Body of pancreas (tissue), 4 donors: Measurements from ENCODE around the gene SLAMF9. TPM values are rescaled to one million over a fixed set of nuclear protein-coding genes. Genes with fewer than 3 reads are reported as not detected.
"Not testable (repeated sequence)": the region's sequence is repeated elsewhere in the genome, so short reads cannot be mapped to it uniquely, and the experiment has no call there.

Experiments
- ATAC-seq: fragments of 150-250 bp; one replicate; pipeline ENCODE4 v1.9.1; 2016
- DNase-seq, 4 donors: peaks; one replicate each; pipeline ENCODE4 v3.0.0-alpha.2; 2019
- H3K27ac ChIP-seq, 4 donors: fragments of 200-600 bp; sonication (generic); 1 replicate in 3 of 4; 2 replicates in 1 of 4; pipeline versions ENCODE4 v1.5.1 to v1.6.1; 2016 to 2019; ENCODE audit warnings: mild to moderate bottlenecking in 1 of 4, mixed read lengths in 1 of 4, moderate library complexity in 1 of 4
- H3K27me3 ChIP-seq, 2 donors: fragments of 200-600 bp; sonication (generic); one replicate each; pipeline ENCODE4 v1.6.0; 2016; ENCODE audit warnings: mild to moderate bottlenecking in 1 of 2
- H3K36me3 ChIP-seq, 2 donors: fragments of 200-600 bp; sonication (generic); replicated peaks in 1 of 2; 2 replicates each; pipeline ENCODE4 v1.5.1; 2016; ENCODE audit warnings: low read depth in 2 of 2; ENCODE audit not compliant: insufficient read depth in 1 of 2
- H3K4me1 ChIP-seq: fragments of 200-600 bp; sonication (generic); one replicate; pipeline ENCODE4 v1.6.0; 2016
- H3K4me3 ChIP-seq, 2 donors: fragments of 200-600 bp; sonication (generic); 1 replicate in 1 of 2; 2 replicates in 1 of 2; pipeline ENCODE4 v1.5.1; 2016 to 2019
- H3K9me3 ChIP-seq, 3 donors: fragments of 200-600 bp; sonication (generic); 1 replicate in 2 of 3; 2 replicates in 1 of 3; pipeline ENCODE4 v1.5.1; 2016
- POLR2A ChIP-seq, 3 donors: fragments of 450-650 bp; IDR thresholded peaks; one replicate each; pipeline ENCODE4 v1.6.1; 2016; ENCODE audit warnings: antibody characterized with exemption in 3 of 3, mild to moderate bottlenecking in 2 of 3
- WGBS, 2 donors: methylation state at CpG; one replicate each; pipeline ENCODE4 v1.1.5; 2017; 5-methylcytosine and 5-hydroxymethylcytosine counted together
- intact Hi-C: fragments of 100-400 bp; cut with DNase I; formaldehyde crosslinking; loops from one replicate; pipeline ENCODE4 v1.15.1; 2023
- total RNA-seq, 2 donors: library from RNA; depleted of rRNA; stranded (reverse); fragments of >200 nt; gene quantifications; one replicate each; pipeline ENCODE4 v1.1.0, GENCODE V29; 2016
- TF ChIP-seq, protein P1 (sequence below), 7 experiments: fragments of 450-650 bp in 4 of 7; fragments of 200-600 bp in 3 of 7; sonication (generic) in 3 of 7; IDR thresholded peaks; one replicate each; pipeline ENCODE4 v1.5.1; 2016 to 2019; ENCODE audit warnings: antibody characterized with exemption in 7 of 7

Gene SLAMF9
- total RNA-seq, 2 donors from 2014 or later: not detected

DNA sequence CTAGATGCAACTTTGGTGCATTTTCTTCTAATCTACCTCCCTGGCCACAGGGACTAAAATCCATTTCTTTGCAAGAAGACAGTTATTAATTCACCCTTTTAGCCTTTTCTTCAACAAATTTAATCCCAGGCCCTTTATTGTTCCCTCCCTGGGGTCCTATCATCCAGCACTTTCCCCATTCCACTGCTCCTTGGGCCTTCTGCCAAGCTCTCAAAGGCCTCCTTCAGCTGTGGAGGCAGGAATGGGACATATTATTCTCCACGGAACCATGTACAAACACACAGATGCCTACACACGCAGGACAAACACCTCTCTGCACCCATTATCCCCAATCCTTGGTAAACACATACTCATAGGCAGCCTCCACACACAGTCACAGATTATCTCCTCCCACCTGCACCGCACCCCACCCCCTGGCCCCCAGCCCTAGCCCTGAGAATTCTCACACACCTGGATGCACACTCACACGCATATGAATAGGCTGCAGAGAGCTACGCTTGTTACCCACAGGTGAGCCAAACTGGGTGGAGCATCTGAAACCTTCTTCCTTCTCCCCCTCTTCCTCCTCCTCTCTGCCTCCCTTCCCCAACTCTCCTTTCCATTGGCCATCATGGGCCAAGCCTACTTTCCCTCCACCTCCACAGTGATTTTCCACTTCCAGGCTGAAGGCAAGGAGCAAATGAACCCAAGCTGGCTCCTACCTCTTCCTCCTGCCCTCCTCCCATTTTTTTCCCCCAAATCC is 40.4 kb downstream of the SLAMF9 start:
- WGBS, 2 donors: 37 to 39% methylated on average over 5 of the region's 5 CpGs
- peaks cover under 1 to 5% of the 10 kb centered on the region in 2 donors for H3K36me3 ChIP-seq
- H3K4me1 ChIP-seq: peaks cover 75% of the 10 kb centered on the region
- DNase-seq (peak; percentile 61 to 86 (median 81)), ATAC-seq (peak; percentile 55)
- H3K27ac ChIP-seq: peak overlapping the region; percentile 53 to 79 (median 67)
- intact Hi-C loops: no loop called here
- no peaks in the 10 kb centered on the region for H3K9me3 ChIP-seq
- peak in 1 of 3 donors; percentile 14 for TF ChIP-seq POLR2A (IDR thresholded peaks at IDR 0.05)
- TF ChIP-seq, protein P1, sequence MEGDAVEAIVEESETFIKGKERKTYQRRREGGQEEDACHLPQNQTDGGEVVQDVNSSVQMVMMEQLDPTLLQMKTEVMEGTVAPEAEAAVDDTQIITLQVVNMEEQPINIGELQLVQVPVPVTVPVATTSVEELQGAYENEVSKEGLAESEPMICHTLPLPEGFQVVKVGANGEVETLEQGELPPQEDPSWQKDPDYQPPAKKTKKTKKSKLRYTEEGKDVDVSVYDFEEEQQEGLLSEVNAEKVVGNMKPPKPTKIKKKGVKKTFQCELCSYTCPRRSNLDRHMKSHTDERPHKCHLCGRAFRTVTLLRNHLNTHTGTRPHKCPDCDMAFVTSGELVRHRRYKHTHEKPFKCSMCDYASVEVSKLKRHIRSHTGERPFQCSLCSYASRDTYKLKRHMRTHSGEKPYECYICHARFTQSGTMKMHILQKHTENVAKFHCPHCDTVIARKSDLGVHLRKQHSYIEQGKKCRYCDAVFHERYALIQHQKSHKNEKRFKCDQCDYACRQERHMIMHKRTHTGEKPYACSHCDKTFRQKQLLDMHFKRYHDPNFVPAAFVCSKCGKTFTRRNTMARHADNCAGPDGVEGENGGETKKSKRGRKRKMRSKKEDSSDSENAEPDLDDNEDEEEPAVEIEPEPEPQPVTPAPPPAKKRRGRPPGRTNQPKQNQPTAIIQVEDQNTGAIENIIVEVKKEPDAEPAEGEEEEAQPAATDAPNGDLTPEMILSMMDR (IDR thresholded peaks at IDR 0.05): no peak
- H3K4me3 ChIP-seq: no peak overlapping the region
- H3K27me3 ChIP-seq: no peaks in the 10 kb centered on the region

DNA sequence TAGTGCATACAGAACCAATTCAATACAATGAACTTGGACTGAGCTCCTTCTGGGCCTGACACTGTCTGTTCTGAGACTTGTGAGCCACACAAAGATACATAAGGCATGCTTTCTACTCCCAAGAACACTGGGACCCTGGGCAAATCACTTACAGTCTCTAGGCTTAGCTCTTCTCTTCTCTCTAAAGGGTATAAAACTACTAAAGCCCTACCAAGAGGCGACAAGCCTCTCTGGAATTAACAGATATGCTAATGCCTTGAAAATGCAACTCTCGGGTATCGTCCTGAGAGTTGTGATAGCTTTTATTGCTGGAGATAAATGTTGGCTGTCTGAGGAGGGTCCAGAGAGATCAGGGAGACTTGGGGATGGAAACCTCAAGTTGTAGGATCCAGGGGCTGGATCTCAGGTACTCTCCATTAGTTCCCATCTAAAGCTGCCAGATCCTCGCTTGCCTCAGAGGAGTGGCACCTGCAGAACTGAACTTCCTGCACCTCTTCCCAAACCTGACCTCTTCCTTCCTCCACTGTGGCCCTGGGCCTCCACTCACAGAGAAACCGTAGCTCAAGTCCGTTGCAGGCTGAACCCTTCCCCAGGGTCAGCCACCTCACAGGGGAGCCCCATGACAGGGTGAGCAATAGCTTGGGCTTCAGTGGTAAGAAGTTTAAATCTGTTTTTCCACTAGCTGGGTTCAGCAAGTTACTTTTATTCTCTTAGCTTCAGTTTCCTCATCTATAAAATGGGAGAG is 42.5 kb downstream of the SLAMF9 start:
- H3K4me3 ChIP-seq: no peak overlapping the region
- no peak for TF ChIP-seq POLR2A (IDR thresholded peaks at IDR 0.05)
- TF ChIP-seq, protein P1 (IDR thresholded peaks at IDR 0.05): no peak
- H3K36me3 ChIP-seq: no peaks in the 10 kb centered on the region
- H3K9me3 ChIP-seq: no peaks in the 10 kb centered on the region
- H3K4me1 ChIP-seq: peaks cover 62% of the 10 kb centered on the region
- H3K27me3 ChIP-seq: no peaks in the 10 kb centered on the region
- WGBS, 2 donors: 52 to 81% methylated on average over 6 of the region's 6 CpGs
- H3K27ac ChIP-seq: peak overlapping the region in 3 of 4 donors; percentile 56 to 77 (median 73)
- intact Hi-C loops: no loop called here
- DNase-seq: no peak
- no peak for ATAC-seq

DNA sequence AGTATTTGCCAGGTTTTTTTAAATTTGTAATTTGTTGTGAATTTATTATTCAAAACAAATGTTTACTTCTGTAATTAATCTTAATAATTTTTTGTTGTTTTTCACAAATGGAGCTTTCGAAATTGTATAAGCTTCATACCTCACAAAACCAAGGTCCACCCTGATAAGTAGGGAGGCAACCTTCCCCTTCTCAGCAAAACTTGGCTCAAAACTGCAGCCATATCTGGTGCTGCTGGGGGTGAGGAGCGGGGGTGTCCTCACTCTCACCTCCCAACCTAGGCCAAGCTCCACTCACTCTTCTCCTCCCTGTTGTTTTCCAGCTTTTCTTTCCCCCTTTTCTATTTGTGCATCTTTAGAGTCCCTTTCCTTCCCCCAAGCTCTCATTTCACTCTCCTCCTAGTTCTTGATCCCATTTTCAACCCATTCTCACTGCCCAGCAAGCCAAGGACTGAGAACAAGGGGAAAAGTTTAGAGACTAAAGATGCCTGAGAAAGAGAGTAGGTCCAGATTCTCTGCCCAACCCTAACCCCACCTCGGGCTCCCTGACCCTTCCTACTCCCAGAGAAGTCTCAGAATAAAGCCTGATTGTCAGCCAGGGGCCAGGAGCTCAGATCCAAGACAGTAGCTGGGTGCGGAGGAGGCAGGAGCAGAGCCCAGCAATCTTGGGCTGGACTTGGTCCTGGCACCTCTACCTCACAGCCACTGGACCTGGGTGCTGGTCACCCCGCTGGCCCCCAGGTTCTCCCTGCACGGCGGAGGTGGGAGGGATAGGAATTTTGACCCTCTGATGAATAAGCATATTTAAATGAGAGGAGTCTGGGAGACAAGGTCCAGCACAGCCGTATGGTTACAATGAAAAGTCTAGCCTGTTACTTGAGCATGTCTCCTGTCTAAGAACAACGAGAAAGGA is 45.8 kb downstream of the SLAMF9 start:
- H3K9me3 ChIP-seq: no peaks in the 10 kb centered on the region
- WGBS, 2 donors: 59 to 68% methylated on average over 9 of the region's 9 CpGs
- H3K27me3 ChIP-seq: no peaks in the 10 kb centered on the region
- H3K4me1 ChIP-seq: peaks cover 35% of the 10 kb centered on the region
- intact Hi-C loops: no loop called here
- no peak overlapping the region for H3K27ac ChIP-seq
- no peak overlapping the region for H3K4me3 ChIP-seq
- DNase-seq: no peak
- TF ChIP-seq, protein P1 (IDR thresholded peaks at IDR 0.05): no peak
- TF ChIP-seq POLR2A (IDR thresholded peaks at IDR 0.05): no peak
- no peak for ATAC-seq
- no peaks in the 10 kb centered on the region for H3K36me3 ChIP-seq

DNA sequence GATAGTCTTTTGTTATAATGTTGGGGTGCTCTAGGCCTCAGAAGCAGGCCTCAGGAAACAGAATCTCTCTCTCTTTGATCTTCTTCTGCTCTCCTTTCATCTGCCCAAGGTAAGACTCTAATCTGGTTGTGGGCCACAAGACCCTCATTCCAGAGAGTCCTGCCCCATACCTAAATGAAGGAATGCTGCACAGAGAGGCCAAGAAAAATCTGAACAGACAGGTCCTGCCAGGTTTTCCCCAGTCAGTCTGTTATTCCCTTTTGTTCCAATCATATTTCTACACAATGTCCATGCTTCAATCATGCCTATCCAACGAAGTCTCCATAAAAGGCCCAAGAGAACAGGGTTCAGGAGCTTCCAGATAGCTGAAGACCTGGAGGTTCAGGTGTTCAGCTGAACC is 47.1 kb downstream of the SLAMF9 start:
- Histone ChIP-seq H3K36me3 (no peaks in the 10 kb centered on the region), H3K4me3 (no peak overlapping the region), H3K27ac (no peak overlapping the region), H3K4me1 (peaks cover 32% of the 10 kb centered on the region), H3K9me3 (no peaks in the 10 kb centered on the region), H3K27me3 (no peaks in the 10 kb centered on the region)
- intact Hi-C loops: no loop called here
- ATAC-seq (no peak), DNase-seq (no peak)
- 30 to 43% methylated on average over 1 of the region's 1 CpG for WGBS, 2 donors
- TF ChIP-seq, protein P1 (IDR thresholded peaks at IDR 0.05): no peak
- no peak for TF ChIP-seq POLR2A (IDR thresholded peaks at IDR 0.05)

DNA sequence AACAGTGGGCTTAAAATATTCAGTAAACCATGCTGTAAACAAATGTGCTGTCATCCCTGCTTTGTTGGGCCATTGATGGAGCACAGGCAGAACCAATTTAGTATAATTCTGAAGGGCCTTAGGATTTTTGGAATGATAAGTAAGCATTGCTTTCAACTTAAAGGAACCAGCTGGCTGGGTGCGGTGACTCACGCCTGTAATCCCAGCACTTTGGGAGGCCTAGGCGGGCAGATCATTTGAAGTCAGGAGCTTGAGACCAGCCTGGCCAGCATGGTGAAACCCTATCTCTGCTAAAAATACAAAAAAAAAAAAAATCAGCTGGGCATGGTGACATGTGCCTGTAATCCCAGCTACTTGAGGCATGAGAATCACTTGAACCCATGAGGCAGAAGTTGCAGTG is 50.0 kb downstream of the SLAMF9 start:
- peaks cover 27% of the 10 kb centered on the region for H3K4me1 ChIP-seq
- intact Hi-C loops, H3K27me3 ChIP-seq, H3K27ac ChIP-seq, ATAC-seq, H3K36me3 ChIP-seq, DNase-seq, H3K4me3 ChIP-seq, H3K9me3 ChIP-seq: not testable (repeated sequence)
- 82 to 96% methylated on average over 3 of the region's 3 CpGs for WGBS, 2 donors
